GM18867 (cell line): ENCODE data around the gene ZNF93.
"Not testable (repeated sequence)": the region's sequence is repeated elsewhere in the genome, so short reads cannot be mapped to it uniquely, and the experiment has no call there.

ENCODE experiments used
- ATAC-seq: cut with Tn5 transposase; IDR thresholded peaks from one replicate; pipeline ENCODE4 v1.9.1; 2021; ENCODE audit warnings: mild to moderate bottlenecking, moderate library complexity; ENCODE audit not compliant: unreplicated experiment

ZNF93 gene

DNA sequence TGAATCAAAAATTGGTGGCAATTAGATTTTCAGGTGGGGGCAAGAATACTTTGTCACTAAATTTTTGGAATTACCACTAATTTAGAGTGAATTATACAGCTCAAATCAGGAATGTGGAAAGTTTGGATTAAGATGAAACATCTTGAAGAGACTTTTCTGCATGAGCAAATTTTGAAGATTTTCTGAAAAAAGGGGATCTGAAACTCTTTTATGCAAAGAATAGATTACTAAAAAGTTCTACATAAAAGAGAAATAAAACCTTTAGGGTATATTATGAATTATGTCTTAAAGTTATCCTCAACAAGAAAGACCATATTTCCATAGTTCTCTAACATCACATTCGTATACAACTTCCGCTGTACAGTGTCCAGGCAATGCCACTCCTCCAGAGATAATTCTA is 36.7 kb downstream of the ZNF93 start:
- no peak for ATAC-seq

DNA sequence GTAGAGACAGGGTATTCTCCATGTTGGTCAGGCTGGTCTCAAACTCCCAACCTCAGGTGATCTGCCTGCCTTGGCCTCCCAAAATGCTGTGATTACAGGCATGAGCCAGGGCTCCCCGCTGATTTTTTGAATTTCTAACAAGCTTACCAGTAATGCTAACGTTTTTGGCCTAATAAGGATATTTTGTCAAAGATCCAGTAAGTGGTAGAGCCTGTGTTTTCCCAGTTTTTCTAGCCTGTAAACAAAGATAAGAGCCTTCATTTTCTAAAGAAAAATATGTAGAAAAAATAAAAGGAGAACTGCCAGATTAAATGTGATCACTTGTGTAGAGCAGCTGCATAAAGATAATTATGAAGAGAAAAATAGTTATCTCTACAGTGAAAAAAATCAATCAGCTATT is 37.7 kb downstream of the ZNF93 start:
- no peak for ATAC-seq

DNA sequence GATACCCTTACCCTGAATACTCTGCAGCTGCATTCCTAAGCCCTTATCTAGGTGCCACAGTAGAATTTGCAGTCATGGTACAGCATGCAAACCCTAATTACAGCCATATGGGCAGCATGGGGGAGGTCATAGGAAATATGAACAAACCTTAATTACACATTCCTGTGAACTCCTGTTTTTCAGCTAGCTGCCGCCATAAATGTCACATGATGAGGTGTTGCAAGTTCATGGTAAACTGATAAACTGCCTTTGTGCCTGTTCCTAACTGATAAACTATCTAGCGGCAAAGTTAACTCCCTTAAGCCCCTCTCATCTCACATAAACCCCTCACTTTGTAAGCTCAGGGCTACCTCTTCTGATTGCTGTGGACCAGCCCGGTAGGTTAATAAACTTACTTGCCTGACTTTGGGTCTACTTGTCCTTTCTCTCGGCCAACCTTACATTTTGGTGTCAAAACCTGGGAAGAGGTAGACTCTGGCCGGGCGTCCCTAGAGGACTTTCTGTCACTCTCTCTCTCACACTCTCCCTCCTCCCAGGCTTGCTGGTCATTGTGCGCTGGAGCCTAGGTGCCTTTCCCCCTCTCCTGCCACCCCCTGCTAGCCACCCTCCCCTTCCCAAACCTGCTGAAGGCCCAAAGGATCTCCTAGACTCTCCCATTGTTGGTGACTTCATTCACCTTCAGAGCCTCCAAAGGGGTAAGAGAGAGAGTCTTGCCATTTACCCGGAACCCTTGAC is 43.3 kb downstream of the ZNF93 start:
- ATAC-seq = no peak

DNA sequence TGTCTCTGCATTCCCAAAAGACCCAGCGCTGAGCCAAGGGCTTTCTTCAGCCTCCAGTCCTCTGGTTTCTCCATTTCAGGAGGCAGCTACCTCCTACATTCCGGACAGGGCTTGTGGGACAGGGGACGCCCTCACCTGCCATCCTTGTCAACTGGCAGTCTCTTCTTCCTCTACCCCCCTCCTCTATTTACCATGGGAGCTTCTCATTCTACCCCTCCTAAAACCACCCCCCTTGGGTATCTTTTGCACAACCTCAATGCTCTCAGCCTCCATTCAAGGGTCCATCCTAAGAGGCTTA is 43.8 kb downstream of the ZNF93 start:
- no peak for ATAC-seq

DNA sequence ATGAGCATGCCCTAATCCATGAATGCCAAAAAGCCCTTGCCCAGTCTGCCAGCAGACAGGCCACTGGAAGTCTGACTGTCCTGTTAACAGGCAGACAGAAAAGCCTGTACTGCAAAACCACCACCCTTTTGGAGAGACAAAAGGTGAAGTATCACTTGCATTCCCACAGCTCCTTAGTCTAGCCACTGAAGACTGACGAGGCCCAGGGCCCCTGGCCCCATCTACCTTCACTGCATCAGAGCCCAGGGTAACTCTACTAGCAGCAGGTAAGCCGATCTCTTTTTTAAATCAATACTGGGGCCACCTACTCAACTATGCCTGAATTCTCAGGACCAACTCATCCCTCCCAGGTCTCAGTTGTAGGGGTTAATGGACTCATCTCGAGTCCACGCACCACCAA is 45.5 kb downstream of the ZNF93 start:
- ATAC-seq = no peak

DNA sequence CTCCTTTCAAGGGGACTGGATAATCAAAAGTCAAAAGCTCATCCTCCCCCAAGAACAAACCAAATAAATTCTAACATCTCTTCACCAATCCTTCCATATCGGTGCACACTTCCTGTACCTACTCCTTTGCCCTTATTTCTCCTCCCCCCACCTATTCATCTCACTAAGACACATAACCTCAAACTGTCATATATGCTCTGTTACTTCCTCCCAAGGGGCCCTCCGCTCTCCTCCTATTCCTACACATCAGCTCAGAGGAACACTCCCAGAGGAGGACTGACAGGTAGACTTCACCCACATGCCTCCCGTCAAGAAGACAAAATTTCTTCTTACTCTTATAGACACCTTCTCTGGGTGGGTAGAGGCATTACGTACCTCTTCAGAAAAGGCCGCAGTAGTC is 48.1 kb downstream of the ZNF93 start:
- no peak for ATAC-seq

DNA sequence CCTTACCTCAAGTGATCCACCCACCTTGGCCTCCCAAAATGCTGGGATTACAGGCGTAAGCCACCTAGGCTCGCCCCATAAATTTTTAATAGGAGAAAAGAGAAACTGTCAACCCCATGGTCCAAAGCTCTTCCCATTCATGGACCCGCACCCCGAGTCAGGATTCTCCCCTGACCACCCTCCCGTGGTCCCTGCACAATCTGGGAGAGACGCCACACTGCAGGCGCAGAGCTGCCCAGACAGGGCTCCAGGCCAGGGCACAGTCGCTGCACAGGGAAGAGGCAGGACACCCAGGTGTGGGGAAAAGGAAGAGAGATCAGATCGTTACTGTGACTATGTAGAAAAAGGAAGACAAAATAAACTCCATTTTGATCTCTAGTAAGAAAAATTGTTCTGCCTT is 54.5 kb downstream of the ZNF93 start:
- no peak for ATAC-seq

DNA sequence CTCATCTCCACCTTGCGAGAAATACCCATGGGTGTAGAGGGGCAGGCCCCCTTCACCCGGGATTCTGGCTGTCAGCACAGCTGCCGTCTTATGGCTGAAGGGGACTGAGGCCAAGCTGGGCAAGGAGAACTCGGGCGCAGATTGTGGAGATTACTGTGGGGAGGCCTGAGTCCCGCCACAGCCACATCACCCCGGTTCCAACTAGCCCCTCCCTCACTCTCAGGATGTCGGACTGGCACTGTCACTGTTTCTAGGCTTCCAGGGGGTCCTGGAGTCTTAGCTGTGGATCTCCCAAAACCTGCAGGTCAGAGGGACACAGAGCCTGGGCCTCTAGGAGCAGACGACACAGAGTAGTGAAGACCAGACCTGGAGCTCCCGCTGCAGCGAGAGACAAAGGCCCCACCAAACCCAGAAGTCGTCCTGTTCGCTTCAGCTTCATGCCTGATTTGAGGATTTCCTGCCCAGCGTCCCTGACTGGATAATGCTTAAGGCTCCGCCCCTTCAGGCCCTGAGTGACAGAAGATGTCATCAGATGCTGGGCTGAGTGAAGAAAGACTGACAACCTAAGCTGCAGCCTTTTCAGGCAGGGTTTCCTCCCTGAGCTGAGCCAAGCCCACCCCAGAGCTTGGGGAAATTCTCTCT is 55.8 kb downstream of the ZNF93 start:
- ATAC-seq = no peak

DNA sequence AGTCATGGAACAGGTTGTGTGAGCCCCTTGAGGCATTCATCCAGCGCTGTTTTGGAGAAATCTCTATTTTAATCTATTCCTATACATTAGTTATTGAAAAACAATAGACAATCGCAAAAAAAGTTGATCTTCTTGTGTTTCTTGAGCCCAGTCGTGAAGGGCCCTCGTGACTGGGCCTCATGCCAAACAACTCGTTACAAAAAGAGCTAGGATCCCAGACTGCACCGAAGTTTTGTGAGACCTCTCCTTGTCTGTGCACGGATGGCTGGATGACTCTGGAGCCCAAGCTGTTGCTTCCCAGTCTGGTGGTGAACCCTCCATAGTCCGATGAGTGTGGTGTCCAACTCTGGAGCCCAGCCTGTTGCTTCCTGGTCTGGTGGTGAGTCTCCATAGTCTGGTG is 57.0 kb downstream of the ZNF93 start:
- not testable (repeated sequence) for ATAC-seq

DNA sequence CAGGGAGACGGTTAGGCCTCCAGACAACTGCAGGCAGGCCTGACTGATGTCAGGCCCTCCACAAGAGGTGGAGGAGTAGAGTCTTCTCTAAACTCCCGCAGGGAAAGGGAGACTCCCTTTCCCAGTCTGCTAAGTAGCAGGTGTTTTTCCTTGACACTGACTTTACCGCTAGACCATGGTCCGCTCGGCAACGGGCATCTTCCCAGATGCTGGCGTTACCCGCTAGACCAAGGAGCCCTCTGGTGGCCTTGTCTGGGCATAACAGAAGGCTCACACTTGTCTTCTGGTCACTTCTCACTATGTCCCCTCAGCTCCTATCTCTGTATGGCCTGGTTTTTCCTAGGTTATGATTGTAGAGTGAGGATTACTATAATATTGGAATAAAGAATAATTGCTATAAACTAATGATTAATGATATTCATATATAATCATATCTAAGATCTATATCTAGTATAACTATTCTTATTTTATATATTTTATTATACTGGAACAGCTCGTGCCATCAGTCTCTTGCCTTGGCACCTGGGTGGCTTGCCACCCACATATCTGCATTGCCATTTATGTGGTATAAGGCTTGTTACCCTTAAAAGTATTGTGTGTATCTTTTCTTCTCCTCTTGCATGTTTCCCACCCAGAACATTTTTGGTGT is 58.5 kb downstream of the ZNF93 start:
- not testable (repeated sequence) for ATAC-seq

DNA sequence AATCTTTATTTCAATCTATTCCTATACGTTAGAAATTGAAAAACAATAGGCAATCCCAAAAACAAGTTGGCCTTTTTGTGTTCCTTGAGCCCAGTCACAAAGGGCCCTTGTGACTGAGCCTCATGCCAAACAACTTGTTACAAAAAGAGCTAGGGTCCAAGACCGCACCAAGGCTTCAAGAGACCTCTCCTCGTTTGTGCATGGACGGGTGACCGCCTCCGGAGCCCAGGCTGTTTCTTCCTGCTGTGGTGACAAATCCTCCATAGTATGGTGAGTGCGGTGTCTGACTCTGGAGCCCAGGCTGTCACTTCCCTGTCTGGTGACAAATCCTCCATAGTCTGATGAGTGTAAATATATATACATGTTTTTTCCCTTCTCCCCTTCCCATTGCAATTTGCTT is 63.7 kb downstream of the ZNF93 start:
- ATAC-seq = no peak

DNA sequence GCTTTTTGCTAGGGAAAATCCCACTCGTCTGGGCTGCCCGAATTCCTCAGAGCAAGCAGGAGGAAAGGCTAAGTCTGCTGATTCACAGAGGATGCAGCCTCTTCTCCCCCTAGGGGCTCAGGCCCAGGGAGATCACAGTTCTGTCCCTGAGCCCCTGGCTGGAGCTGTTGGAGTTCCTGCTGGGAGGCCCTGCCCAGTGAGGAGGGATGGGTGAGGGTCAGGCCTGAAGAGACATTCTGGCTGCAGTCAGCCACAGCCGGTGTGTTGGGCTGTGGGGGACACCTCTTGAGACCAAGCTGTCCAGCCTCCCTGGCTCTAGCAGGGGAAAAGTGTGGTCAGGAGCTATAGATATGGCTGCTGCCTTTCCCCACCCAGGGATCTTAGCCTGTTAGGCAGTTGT is 65.4 kb downstream of the ZNF93 start:
- ATAC-seq = not testable (repeated sequence)

DNA sequence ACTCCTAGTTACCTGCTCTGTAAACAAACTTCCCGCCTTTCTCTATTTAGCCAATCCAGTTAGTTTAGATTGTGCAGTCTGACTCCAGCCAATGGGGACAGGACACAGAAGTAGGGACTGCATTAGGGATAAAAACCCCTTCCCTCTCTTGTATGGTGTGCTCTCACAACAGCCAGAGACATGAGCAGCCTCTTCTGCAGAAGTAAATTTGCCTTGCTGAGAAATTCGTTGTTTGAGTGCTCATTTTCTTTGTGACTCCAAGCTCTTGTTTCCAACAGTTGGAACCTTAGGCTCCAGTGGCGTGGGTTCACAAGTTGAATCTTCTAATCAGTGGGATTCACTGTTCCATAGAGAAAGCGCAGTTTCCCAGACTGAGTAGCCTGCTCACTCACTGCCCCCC is 66.1 kb downstream of the ZNF93 start:
- no peak for ATAC-seq
